GM10248 (cell line): ENCODE measurements around the gene PAX8.
A peak's percentile ranks its signal among the peaks of the same experiment; 100 is the strongest.

Experiments used
- CTCF ChIA-PET: fragments of 300-600 bp; sonication (Branson Sonifier 250); formaldehyde crosslinking; extraction: SDS; loops from one replicate; lab custom pipeline; 2021; ENCODE audit warnings: antibody characterized with exemption; lab: Yijun Ruan, JAX
- POLR2A ChIA-PET: fragments of 350-650 bp; sonication (Branson Sonifier 250); formaldehyde crosslinking; extraction: SDS; loops from one replicate; lab custom pipeline; 2020; ENCODE audit warnings: antibody characterized with exemption; lab: Yijun Ruan, JAX
- DNase-seq: peaks from one replicate; pipeline ENCODE4 v3.0.0; 2012; ENCODE audit errors: extremely low spot score
- CTCF ChIP-seq: IDR thresholded peaks from 2 replicates; pipeline ENCODE4 v1.5.1; 2012; ENCODE audit warnings: mild to moderate bottlenecking, low read depth; ENCODE audit errors: extremely low read depth, missing control alignments, control extremely low read depth

PAX8 gene

GRCh38 chr2:113169586-113169985, 109.1 kb downstream of the PAX8 start:
- ChIA-PET POLR2A (no interaction called here), CTCF (interaction anchor here (7.8 kb wide), 1 partner anchor 31 kb away, joined by 133 read pairs; no protein-coding TSS in a partner anchor)
- DNase-seq: no peak
- no peak for TF ChIP-seq CTCF

GRCh38 chr2:113169002-113169530, 109.7 kb downstream of the PAX8 start:
- no peak for TF ChIP-seq CTCF
- DNase-seq: peak; percentile 45
- POLR2A ChIA-PET: no interaction called here
- CTCF ChIA-PET: interaction anchor here (7.8 kb wide), 1 partner anchor 31 kb away, joined by 133 read pairs; no protein-coding TSS in a partner anchor

- DNase-seq: no peak
- TF ChIP-seq CTCF: no peak
- POLR2A ChIA-PET: no interaction called here
- CTCF ChIA-PET: interaction anchor here (0.6 to 7.4 kb wide), 3 partner anchors 10 to 30 kb away, joined by 3 to 53 read pairs (median 3); no protein-coding TSS in a partner anchor
Observed at GRCh38 chr2:113167962-113168340, 110.8 kb downstream of the PAX8 start.

- CTCF ChIA-PET: interaction anchor here (0.9 to 7.4 kb wide), 3 partner anchors 15 to 223 kb away, joined by 3 to 53 read pairs (median 5); no protein-coding TSS in a partner anchor
- no peak for DNase-seq
- POLR2A ChIA-PET: no interaction called here
- no peak for TF ChIP-seq CTCF
Observed at GRCh38 chr2:113167115-113167932, 111.4 kb downstream of the PAX8 start.

GRCh38 chr2:113166187-113166645, 112.5 kb downstream of the PAX8 start:
- no peak for TF ChIP-seq CTCF
- no peak for DNase-seq
- CTCF ChIA-PET: interaction anchor here (1.0 to 7.4 kb wide), 8 partner anchors 8 to 224 kb away, joined by 3 to 53 read pairs (median 4); no protein-coding TSS in a partner anchor
- POLR2A ChIA-PET: no interaction called here
